Body of pancreas (tissue), 4 donors: ENCODE results near the gene CACNA1E. TPM values are rescaled to one million over a fixed set of nuclear protein-coding genes. Genes with fewer than 3 reads are reported as not detected.
"Not testable (repeated sequence)": the region's sequence is repeated elsewhere in the genome, so short reads cannot be mapped to it uniquely, and the experiment has no call there.

Source experiments
- ATAC-seq: fragments of 150-250 bp; one replicate; pipeline ENCODE4 v1.9.1; 2016
- DNase-seq, 4 donors: peaks; one replicate each; pipeline ENCODE4 v3.0.0-alpha.2; 2019
- H3K27ac ChIP-seq, 4 donors: fragments of 200-600 bp; sonication (generic); 1 replicate in 3 of 4; 2 replicates in 1 of 4; pipeline versions ENCODE4 v1.5.1 to v1.6.1; 2016 to 2019; ENCODE audit warnings: mild to moderate bottlenecking in 1 of 4, mixed read lengths in 1 of 4, moderate library complexity in 1 of 4
- H3K27me3 ChIP-seq, 2 donors: fragments of 200-600 bp; sonication (generic); one replicate each; pipeline ENCODE4 v1.6.0; 2016; ENCODE audit warnings: mild to moderate bottlenecking in 1 of 2
- H3K36me3 ChIP-seq, 2 donors: fragments of 200-600 bp; sonication (generic); replicated peaks in 1 of 2; 2 replicates each; pipeline ENCODE4 v1.5.1; 2016; ENCODE audit warnings: low read depth in 2 of 2; ENCODE audit not compliant: insufficient read depth in 1 of 2
- H3K4me1 ChIP-seq: fragments of 200-600 bp; sonication (generic); one replicate; pipeline ENCODE4 v1.6.0; 2016
- H3K4me3 ChIP-seq, 2 donors: fragments of 200-600 bp; sonication (generic); 1 replicate in 1 of 2; 2 replicates in 1 of 2; pipeline ENCODE4 v1.5.1; 2016 to 2019
- H3K9me3 ChIP-seq, 3 donors: fragments of 200-600 bp; sonication (generic); 1 replicate in 2 of 3; 2 replicates in 1 of 3; pipeline ENCODE4 v1.5.1; 2016
- POLR2A ChIP-seq, 3 donors: fragments of 450-650 bp; IDR thresholded peaks; one replicate each; pipeline ENCODE4 v1.6.1; 2016; ENCODE audit warnings: antibody characterized with exemption in 3 of 3, mild to moderate bottlenecking in 2 of 3
- WGBS, 2 donors: methylation state at CpG; one replicate each; pipeline ENCODE4 v1.1.5; 2017; 5-methylcytosine and 5-hydroxymethylcytosine counted together
- intact Hi-C: fragments of 100-400 bp; cut with DNase I; formaldehyde crosslinking; loops from one replicate; pipeline ENCODE4 v1.15.1; 2023
- total RNA-seq, 2 donors: library from RNA; depleted of rRNA; stranded (reverse); fragments of >200 nt; gene quantifications; one replicate each; pipeline ENCODE4 v1.1.0, GENCODE V29; 2016
- TF ChIP-seq, protein P1 (sequence below), 7 experiments: fragments of 450-650 bp in 4 of 7; fragments of 200-600 bp in 3 of 7; sonication (generic) in 3 of 7; IDR thresholded peaks; one replicate each; pipeline ENCODE4 v1.5.1; 2016 to 2019; ENCODE audit warnings: antibody characterized with exemption in 7 of 7

The CACNA1E gene
- total RNA-seq, 2 donors from 2014 or later: 1.0 TPM; not detected in 1

DNA sequence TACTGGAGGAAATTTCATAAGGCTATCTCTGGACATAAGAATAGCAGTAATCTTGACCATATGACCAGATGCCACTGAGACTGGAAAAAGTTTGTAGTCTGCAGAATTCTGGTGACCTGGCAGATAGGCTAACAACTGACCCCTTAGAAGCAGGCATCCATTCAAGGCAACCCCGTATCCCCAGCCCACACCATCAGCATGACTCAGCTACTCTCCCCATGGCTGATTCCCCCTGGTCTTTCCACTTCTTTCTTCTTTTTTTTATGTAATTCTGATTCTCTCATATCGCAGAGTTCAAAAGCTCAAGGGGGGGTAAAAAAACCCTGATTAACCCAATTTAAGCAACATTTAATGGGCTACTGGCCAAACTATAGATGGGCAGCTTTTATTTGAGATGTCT, 335.1 kb downstream of the CACNA1E start:
- WGBS, 2 donors: 74 to 77% methylated on average over 2 of the region's 2 CpGs
- intact Hi-C loops: no loop called here
- Histone ChIP-seq H3K27me3 (no peaks in the 10 kb centered on the region), H3K4me1 (no peaks in the 10 kb centered on the region), H3K27ac (no peak overlapping the region), H3K36me3 (no peaks in the 10 kb centered on the region), H3K4me3 (no peak overlapping the region), H3K9me3 (no peaks in the 10 kb centered on the region)
- no peak for TF ChIP-seq POLR2A (IDR thresholded peaks at IDR 0.05)
- TF ChIP-seq, protein P1, sequence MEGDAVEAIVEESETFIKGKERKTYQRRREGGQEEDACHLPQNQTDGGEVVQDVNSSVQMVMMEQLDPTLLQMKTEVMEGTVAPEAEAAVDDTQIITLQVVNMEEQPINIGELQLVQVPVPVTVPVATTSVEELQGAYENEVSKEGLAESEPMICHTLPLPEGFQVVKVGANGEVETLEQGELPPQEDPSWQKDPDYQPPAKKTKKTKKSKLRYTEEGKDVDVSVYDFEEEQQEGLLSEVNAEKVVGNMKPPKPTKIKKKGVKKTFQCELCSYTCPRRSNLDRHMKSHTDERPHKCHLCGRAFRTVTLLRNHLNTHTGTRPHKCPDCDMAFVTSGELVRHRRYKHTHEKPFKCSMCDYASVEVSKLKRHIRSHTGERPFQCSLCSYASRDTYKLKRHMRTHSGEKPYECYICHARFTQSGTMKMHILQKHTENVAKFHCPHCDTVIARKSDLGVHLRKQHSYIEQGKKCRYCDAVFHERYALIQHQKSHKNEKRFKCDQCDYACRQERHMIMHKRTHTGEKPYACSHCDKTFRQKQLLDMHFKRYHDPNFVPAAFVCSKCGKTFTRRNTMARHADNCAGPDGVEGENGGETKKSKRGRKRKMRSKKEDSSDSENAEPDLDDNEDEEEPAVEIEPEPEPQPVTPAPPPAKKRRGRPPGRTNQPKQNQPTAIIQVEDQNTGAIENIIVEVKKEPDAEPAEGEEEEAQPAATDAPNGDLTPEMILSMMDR (IDR thresholded peaks at IDR 0.05): no peak
- ATAC-seq (no peak), DNase-seq (no peak)

DNA sequence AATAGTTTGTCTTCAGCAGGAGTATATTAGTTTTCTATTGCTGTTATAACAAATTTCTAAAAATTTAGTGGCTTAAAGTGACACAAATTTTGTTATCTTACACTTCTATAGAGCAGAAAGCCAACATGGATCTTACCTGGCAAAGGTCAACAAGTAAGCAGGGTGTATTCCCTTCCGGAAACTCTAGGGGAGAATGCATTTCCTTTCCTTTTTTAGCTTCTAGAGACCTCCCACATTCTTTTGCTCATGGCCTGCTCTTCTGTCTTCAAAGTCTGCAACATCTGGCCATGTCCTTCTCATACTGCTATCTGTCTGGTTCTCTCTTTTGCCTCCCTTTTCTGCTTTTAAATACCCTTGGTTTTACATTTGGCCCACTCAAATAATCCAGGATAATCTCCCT, 335.6 kb downstream of the CACNA1E start:
- DNase-seq (no peak), ATAC-seq (no peak)
- 61 to 83% methylated on average over 1 of the region's 1 CpG for WGBS, 2 donors
- intact Hi-C loops: no loop called here
- Histone ChIP-seq H3K4me3 (no peak overlapping the region), H3K27me3 (no peaks in the 10 kb centered on the region), H3K36me3 (no peaks in the 10 kb centered on the region), H3K4me1 (no peaks in the 10 kb centered on the region), H3K9me3 (no peaks in the 10 kb centered on the region), H3K27ac (no peak overlapping the region)
- TF ChIP-seq, protein P1 (IDR thresholded peaks at IDR 0.05): no peak
- no peak for TF ChIP-seq POLR2A (IDR thresholded peaks at IDR 0.05)

DNA sequence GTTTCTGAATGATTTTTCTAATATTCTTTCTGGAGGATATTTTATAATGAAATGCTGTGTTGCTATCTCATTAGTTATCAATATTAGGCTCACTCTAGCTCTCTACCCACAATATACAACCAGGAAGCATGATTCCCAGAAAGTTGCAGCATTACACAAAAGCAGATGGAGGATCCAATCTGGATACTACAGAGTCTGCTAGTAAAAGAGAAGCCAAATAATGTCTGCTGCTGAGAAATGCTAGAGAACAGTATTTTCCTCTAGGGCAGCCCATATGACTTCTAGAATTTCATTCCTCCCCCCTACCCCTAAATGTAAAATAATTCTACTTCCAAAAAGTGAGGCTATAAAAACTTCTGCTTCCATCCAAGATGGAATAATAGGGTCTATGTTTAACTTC, 338.4 kb downstream of the CACNA1E start:
- no peak for TF ChIP-seq POLR2A (IDR thresholded peaks at IDR 0.05)
- TF ChIP-seq, protein P1 (IDR thresholded peaks at IDR 0.05): no peak
- no peak for DNase-seq
- no peaks in the 10 kb centered on the region for H3K36me3 ChIP-seq
- H3K27ac ChIP-seq: no peak overlapping the region
- no peaks in the 10 kb centered on the region for H3K9me3 ChIP-seq
- ATAC-seq: no peak
- H3K4me3 ChIP-seq: no peak overlapping the region
- H3K27me3 ChIP-seq: no peaks in the 10 kb centered on the region
- intact Hi-C loops: no loop called here
- no peaks in the 10 kb centered on the region for H3K4me1 ChIP-seq

DNA sequence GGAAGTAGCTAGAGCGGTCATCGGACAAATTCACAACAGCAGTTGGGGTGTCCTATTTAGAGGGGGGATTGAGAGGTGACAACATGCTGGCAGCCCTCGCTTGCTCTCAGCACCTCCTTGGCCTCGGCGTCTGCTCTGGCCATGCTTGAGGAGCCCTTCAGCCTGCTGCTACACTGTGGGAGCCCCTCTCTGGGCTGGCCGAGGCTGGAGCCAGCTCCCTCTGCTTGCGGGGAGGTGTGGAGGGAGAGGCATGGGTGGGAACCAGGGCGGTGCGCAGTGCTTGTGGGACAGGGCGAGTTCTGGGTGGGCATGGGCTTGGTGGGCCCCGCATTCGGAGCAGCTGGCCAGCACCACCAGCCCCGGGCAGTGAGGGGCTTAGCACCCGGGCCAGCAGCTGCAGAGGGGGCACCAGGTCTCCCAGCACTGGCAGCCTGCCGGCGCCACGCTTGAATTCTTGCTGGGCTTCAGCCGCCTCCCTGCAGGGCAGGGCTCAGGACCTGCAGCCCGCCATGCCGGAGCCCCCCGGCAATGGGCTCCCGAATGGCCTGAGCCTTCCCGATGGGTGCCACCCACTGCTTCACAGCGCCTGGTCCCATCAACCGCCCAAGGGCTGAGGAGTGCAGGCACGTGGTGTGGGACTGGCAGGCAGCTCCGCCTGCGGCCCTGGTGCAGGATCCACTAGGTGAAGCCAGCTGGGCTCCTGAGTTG, 349.0 kb downstream of the CACNA1E start:
- intact Hi-C loops: not testable (repeated sequence)
- 90 to 91% methylated on average over 6 to 28 of the region's 28 CpGs for WGBS, 2 donors

DNA sequence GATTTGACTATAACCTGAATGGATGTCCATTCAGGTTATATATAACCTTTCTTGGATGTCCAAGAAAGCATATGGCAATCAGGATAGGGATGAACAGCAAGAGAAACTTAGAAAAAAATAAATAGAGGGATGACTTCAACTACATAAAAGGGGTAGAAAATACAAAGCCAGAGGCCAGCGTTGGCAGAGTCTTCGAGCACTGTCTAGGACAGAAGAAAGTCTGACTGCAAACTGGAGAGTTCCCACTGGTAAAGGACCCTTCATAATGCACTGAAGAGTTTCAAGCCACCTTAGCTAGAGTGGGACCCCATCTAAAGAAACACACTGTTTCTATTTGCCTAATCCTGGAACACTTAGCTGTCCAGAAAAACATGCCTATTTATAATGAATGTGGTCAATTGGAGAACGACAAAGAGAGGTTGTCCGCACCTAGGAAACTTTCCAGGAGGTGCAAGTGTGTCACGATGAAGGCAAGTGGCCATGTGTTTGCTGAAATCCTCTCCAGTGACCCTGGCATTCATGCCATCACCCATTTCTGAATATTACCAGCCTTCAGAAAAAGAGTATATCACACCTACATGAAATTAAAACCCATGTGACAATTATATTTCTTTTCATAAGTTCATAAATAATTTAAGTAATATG, 362.8 kb downstream of the CACNA1E start:
- DNase-seq (no peak), ATAC-seq (no peak)
- 69% methylated on average over 5 of the region's 5 CpGs for WGBS, 2 donors
- TF ChIP-seq, protein P1 (IDR thresholded peaks at IDR 0.05): no peak
- TF ChIP-seq POLR2A (IDR thresholded peaks at IDR 0.05): no peak
- intact Hi-C loops: no loop called here
- Histone ChIP-seq H3K9me3 (no peaks in the 10 kb centered on the region), H3K4me1 (no peaks in the 10 kb centered on the region), H3K27ac (no peak overlapping the region), H3K4me3 (no peak overlapping the region), H3K27me3 (no peaks in the 10 kb centered on the region), H3K36me3 (no peaks in the 10 kb centered on the region)

More for the DNA sequence above, 349.0 kb downstream of the CACNA1E start:
- H3K27ac ChIP-seq, H3K9me3 ChIP-seq, ATAC-seq, H3K4me3 ChIP-seq, DNase-seq, H3K27me3 ChIP-seq, H3K36me3 ChIP-seq, H3K4me1 ChIP-seq: not testable (repeated sequence)
